Measurements from ENCODE around the gene QSER1.
"Not testable (repeated sequence)": the region's sequence is repeated elsewhere in the genome, so short reads cannot be mapped to it uniquely, and the experiment has no call there.

The QSER1 gene

DNA sequence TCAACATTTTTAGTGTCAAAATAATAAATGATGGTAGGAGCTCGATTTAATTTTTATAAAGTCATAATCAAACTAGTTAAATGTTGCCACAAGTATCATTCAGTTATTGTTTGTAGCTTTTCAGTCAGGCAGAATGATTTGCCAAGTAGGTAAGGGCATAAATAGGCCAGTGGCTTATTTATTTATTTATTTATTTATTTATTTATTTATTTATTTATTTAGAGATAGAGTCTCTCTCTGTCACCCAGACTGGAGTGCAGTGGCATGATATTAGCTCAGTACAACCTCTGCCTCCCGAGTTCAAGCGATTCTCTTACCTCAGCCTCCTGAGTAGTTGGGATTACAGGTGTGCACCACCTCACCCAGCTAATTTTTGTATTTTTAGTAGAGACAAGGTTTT, 79.6 kb downstream of the QSER1 start:
- not testable (repeated sequence) for H3K4me3 ChIP-seq (ENCODE audit: low read length); DNase-seq (ENCODE audit: low read depth, low spot score)

DNA sequence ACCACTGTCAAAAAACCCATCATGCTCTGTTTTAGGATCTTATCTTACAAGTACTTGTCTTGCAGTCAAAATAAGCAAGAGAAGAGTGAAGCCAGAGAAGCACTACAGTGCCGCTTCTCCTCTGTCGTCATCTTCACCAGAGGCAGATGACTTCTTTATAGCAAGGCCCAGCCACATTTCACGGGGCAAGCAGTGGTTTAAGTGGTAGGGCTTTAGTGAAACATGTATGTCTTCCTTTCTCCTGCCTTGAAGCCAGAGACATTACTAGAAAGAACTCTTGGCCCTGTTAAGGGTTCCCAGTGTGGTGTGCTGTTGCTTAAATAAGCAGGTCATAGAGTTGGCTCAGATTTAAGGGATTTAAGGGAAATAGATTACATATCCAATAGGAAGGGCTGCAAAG, 80.2 kb downstream of the QSER1 start:
- DNase-seq (ENCODE audit: low read depth, low spot score), result no peak
- H3K4me3 ChIP-seq (ENCODE audit: low read length), result no peak overlapping the region

DNA sequence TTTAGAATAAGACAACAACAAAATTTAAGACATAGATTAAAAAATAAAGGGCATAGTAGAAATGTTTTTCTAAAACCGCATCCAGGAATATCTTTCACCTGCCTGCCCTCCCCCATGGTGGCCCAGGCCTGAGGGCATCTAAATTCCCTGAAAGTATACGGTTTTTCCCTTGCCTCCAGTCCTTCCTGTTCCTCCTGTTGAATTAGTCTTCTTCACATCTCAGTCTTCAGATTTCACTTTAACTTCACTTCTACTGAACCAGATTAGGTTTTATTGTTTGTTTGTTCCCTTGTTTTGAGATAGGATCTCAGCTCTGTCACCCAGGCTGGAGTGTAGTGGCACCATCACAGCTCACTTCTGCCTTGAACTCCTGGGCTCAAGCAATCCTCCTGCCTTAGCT, 90.0 kb downstream of the QSER1 start:
- DNase-seq (ENCODE audit: low read depth, low spot score), result no peak

DNA sequence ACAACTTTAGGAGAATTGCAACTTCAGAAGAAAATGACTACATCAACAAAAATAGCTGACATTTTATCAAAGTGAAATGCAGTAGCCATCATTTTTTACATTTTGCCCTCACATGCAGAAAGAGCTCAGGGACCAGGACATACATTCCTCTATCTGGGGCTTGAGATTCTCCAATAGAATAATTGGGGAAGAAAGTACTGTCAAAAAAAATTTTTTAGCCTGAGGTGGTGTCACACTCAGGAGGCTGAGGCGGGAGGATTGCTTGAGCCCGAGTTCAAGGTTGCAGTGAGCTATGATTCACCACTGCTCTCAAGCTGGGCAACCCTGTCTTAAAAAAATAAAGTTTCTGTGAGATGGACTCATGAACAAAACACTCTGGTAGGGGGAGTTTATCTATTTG, 90.9 kb downstream of the QSER1 start:
- no peak overlapping the region for H3K4me3 ChIP-seq (ENCODE audit: low read length)
- no peak for DNase-seq (ENCODE audit: low read depth, low spot score)

More for the DNA sequence above, 90.0 kb downstream of the QSER1 start:
- no peak overlapping the region for H3K4me3 ChIP-seq (ENCODE audit: low read length)

DNA sequence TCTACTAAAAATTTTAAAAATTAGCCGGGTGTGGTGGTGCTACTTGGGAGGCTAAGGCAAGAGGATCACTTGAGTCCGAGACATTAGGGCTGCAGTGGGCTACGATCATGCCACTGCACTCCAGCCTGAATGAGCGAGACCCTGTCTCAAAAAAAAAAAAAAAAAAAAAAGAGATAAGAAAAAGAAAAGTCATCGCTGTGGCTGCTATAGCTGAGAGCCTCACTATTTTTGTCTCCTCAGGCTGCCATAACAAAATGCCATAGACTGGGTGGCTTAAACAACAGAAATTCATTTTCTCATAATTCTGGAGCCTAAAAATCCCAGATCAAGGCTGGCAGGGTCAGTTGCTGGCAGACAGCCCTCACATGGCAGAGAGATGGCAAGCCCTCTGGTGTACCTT, 93.0 kb downstream of the QSER1 start:
- no peak overlapping the region for H3K4me3 ChIP-seq (ENCODE audit: low read length)
- DNase-seq (ENCODE audit: low read depth, low spot score), result no peak

DNA sequence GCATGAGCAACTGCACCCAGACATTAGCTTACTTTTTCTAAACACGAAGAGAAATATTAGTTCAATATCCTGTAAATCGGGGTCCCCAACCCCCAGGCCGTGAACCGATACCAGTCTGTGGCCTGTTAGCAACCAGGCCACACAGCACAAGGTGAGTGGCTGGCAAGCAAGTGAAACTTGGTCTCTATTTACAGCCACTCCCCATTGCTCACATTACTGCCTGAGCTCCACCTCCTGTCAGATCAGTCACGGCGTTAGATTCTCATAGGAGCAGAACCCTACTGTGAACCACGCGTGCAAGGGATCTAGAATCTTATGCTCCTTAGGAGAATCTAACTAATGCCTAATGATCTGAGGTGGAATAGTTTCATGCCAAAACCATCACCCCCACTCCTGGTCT, 95.2 kb downstream of the QSER1 start:
- H3K4me3 ChIP-seq (ENCODE audit: low read length), result no peak overlapping the region
- DNase-seq (ENCODE audit: low read depth, low spot score), result no peak

DNA sequence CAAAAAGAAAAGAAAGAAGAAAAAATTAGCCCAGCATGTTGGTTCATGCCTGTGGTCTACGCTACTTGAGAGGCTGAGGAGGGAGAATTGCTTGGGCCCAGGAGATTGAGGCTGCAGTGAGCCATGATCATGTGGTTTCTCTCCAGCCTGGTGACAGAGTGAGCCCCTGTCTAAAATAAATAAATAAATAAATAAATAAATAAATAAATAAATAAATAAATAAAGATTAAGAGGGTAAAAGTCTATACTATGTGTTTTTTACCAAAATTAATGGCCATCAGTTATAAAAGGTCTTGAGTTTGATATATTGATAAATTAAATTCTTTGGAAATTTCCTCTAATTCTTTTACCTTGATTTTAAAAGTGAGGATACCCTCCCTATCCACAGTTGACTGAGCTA, 97.9 kb downstream of the QSER1 start:
- H3K4me3 ChIP-seq (ENCODE audit: low read length), result no peak overlapping the region
- DNase-seq (ENCODE audit: low read depth, low spot score), result no peak

DNA sequence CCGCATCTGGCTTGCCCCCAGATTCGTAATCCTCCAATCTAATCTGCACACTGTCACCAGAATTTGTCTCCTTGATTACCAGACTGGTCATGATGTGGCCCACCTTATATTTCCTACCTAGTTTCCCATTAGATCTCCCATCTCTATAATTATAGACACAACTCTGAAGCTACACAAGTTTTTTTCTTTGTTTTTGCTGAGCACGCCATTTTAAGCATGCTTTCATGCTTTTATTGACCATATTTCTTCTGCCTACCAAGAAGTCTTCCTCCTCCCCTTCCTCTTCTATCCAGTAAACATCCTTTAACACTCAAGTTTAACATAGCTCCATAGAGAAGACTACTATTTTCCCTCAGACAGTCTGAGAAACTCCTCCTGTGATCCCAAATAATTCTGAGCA, 98.8 kb downstream of the QSER1 start:
- DNase-seq (ENCODE audit: low read depth, low spot score), result no peak
- H3K4me3 ChIP-seq (ENCODE audit: low read length), result no peak overlapping the region

DNA sequence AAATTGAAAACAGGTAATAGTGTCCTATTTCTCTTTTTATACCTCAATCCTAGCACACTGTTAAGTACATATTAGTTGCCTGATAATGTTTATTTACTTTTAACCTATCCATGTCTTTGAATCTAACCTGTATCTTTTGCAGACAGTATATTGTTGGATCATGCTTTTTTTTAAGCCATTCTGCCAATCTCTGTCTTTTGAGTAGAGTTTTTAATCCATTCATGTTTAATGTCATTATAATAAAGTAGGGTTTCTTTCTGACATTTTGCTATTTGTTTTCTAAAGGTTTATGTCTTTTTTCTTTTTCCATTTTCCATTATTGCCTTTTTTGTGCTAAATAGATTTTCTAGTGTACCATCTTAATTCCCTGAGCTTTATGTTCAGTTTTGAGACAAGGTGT, 99.3 kb downstream of the QSER1 start:
- no peak overlapping the region for H3K4me3 ChIP-seq (ENCODE audit: low read length)
- DNase-seq (ENCODE audit: low read depth, low spot score), result no peak

DNA sequence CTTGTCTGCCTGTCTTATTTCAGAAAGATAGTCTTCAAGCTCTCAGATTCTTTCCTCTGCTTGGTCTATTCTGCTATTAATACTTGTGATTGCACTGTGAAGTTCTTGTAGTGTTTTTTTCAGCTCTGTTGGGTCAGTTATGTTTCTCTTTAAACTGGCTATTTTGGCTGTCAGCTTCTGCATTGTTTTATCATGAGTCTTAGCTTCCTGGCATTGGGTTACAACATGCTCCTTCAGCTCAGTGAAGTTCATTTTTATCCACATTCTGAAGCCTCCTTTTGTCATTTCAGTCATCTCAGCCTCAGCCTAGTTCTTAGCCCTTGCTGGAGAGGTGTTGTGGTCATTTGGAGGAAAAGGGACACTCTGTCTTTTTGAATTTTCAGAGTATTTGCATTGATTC, 107.6 kb downstream of the QSER1 start:
- no peak for DNase-seq (ENCODE audit: low read depth, low spot score)
- H3K4me3 ChIP-seq (ENCODE audit: low read length), result no peak overlapping the region

DNA sequence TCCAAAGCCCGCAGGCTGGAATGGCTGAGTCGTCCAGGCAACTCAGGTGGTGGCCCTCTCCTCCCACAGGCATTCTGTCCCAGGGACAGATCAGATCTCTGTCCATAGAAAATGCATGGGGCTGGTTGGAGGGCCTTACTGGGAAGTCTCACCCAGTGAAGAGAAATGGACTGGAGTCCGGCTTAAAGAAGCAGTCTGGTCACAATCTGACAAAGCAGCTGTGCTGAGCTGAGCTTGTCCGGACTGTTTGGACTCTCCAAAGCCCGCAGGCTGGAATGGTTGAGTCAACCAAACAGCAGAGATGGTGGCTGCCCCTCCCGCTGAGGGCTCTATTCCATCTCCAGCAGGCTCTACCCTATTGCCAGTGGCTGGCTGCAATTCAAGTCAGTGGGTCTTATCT, 108.7 kb downstream of the QSER1 start:
- no peak for DNase-seq (ENCODE audit: low read depth, low spot score)
- no peak overlapping the region for H3K4me3 ChIP-seq (ENCODE audit: low read length)

DNA sequence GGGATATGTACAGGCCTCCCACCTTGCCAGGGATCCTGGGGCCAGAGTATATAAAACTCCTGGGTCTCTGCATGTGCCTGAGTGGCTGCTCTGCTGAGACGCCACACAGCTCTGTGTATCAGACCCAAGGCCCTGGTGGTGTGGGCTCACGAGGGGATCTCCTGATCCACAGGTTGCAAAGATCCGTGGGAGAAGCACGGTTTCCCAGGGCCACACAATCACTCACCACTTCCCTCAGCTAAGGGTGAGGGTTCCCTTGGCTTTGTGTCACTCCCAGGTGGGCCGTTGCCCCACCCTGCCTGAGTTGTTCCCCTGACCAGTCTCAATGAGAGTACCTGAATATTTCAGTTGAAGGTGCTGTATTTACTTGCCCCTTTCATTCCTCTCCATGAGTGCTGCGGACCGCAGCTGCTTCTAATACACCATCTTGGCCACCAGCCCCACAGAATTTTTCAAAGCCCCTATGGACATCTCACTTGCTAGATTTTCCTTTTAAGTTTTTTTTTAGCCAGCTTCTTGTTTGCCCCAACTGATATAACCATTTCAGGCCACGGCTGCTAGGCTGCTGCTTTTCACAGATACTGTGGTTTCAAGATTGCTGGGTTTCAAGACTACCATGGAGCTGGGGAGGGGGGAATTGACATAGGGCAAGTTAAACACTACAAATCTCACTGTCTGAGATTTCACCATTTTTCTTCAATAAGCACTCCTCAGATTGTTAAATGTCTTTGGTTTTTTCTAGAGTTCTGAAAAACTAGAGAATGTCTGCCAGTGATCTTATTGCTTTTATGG, 109.3 kb downstream of the QSER1 start:
- DNase-seq (ENCODE audit: low read depth, low spot score), result no peak
- no peak overlapping the region for H3K4me3 ChIP-seq (ENCODE audit: low read length)

DNA sequence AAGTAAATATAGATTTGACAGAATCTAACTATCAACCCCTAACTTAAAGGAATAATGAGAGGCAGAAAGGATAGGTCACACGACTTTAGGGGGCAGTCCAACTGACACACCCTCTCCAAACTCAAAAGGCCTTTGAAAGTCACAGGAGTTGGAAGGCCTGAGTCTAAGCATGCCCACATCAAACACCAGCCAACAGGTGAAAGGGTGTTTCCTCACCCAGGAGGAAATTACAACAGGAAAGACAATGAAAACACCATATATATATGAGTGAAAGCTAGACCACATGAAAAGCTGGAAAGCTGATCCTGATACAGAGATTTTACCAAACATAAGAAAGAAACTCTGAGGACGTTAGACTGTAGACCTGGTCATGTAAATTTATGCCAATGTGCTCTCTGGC, 112.6 kb downstream of the QSER1 start:
- DNase-seq (ENCODE audit: low read depth, low spot score), result peak; percentile 89
- H3K4me3 ChIP-seq (ENCODE audit: low read length), result no peak overlapping the region; the same call in 1 of the 2 replicates

DNA sequence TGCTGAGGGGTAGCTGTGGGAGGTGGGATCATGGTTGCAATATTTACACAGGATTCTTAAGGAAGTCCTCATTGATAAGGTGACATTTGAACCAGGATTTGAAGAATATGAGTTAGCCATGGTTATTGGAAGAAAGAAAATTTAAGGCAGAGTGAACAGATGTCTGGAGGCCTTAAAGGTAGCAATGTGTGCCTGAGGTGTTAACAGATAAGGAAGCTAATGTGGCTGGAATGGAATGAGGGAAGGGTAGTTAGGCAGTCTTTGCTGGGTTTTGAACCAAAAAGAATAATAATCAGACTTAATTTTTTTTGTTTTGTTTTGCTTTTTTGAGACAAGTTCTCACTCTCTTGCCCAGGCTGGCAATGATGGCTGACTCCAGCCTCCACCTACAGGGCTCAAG, 113.4 kb downstream of the QSER1 start:
- no peak for DNase-seq (ENCODE audit: low read depth, low spot score)
- no peak overlapping the region for H3K4me3 ChIP-seq (ENCODE audit: low read length)

DNA sequence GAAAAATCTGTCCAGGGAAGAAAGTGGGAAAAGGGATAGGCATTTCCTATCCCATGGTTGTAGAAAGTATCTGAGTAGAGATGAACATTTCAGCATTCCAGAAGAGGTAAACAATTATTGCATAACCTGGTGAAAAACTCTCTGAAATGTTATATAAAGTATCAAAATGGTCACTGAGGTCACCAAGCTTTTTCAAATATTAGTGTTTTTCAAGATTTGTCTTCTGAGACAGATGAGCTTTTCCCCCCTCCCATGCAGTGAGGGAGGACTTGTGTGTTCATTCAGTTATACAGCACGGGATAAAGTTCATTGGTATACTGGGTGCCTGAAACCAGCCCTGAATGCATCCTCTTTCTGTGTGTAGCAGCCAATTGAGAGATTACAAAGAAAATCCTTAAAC, 121.1 kb downstream of the QSER1 start:
- H3K4me3 ChIP-seq (ENCODE audit: low read length), result no peak overlapping the region
- DNase-seq (ENCODE audit: low read depth, low spot score), result no peak

DNA sequence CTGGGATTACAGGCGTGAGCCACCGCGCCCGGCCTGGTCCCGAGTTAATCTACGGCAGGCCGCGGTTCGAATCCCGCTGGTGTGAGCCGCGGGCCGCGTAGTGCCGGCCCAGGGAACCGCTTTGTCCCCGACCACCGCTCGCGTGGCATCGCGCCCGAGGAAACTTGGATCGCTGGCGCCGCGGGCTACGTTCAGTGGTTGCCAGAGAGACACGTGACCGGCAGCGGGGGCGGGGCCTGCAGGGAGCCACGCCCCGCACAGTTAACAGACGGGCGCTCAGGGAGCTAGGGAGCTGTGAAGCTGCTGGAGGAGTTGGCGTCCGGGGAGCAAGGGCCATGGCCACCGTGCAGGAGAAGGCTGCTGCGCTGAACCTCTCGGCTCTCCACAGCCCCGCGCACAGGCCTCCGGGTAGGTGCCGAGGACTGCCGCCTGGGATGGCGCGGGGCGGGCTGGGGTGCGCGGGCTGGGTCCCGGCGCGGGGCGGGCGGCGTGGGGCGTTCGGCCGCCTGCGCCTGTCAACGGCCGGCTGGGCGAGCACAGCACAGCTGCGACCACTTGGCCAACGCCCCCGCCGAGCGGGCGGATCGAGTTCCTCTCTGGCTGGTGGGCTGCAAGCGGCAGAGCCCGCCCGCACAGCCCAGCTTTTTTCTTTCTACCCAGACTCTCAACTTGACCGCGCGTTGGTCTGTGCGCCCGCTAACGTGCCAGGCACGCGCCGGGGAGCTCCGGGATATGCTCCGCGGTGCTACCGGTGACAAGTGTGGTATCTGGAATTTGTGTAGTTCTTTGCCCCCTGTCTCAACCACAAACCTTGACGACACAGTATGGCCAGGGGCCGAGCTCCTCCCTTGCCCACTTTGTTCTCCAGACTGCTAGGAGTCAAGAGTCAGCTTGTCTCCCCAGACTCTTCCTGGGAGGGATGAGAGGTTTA, 123.3 kb downstream of the QSER1 start, which contains the start of gene DEPDC7:
TSS of gene DEPDC7 (plus strand) at position 258 of the 931 bp plus-strand sequence. CDS start at position 336, 78 bp downstream.
- no peak within 1 kb of the TSS for H3K4me3 ChIP-seq (ENCODE audit: low read length)
- DNase-seq (ENCODE audit: low read depth, low spot score), result no peak

DNA sequence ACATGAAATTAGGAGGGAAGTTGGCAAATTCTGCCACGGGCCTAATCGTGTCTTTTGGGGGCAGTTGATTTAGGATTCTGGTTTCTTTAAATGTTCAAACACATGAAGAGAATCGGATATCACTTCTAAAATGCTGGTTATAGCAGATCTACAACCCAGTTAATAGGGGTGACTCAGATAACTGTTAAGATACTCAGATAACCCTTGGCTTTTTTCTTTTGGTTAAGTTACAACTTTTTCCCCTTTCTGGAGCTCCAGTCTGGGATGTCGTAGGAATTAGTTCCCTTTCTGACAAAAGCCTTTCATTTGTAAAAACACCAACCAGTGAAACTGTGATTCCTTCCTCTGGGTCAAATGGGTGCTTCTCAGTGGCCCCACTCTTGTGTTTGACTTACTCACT, 124.0 kb downstream of the QSER1 start:
- no peak overlapping the region for H3K4me3 ChIP-seq (ENCODE audit: low read length)
- DNase-seq (ENCODE audit: low read depth, low spot score), result no peak

DNA sequence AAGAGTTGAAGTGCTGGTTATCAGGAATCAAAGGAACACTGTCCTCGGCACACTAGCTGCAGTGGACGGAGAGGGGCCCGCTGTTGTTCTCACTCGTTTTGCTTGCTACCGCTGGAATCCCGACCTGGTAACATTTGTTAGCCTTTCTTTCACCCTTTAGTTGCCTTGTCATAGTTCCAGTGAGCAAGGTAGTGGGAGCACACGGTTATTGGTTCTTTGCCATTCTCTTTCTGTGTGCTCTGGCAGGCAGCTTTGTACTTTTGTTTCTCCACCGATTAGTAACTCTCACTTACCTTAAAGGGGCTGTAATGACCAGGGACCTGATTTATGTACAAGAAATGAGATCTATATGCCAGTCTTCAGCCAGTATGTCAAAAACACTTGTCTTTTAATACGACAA, 124.9 kb downstream of the QSER1 start:
- no peak overlapping the region for H3K4me3 ChIP-seq (ENCODE audit: low read length)
- DNase-seq (ENCODE audit: low read depth, low spot score), result no peak

DNA sequence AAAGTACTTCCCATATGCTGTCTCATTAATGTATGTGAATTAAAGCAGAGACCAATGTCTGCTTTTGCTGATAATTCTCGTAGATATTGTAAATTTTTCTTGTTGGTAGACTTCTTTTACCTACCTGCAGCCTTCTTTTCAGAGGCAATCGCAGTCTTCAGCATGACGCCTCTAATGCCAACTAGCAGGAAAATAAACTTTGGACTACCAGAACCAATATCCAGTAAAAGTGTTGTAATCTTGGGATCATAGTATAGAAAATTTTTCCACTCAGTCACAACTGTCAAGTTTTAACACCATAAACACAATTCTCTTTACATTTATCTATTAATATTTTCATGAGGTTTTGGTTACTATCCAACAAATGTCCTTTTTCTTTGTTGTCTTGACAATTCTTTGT, 125.4 kb downstream of the QSER1 start:
- H3K4me3 ChIP-seq (ENCODE audit: low read length), result no peak overlapping the region
- DNase-seq (ENCODE audit: low read depth, low spot score), result no peak

DNA sequence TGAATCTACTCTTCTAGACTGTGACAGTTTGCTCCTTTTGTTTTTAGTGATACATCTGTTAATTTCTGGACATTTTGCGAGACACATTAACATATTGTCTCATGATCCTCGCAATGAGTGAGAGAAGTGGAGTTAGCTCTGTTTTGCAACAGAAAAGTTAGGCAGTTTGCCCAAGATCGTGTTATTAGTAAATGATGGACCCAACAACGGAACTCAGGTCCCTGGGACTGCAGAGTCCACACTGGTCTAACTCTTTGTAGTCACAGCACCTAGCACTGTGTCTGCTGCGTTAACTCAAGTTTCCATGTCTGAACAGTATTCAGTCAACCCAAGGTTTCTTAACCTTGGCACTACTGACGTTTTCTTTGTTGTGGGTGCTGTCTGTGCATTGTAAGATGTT, 126.2 kb downstream of the QSER1 start:
- DNase-seq (ENCODE audit: low read depth, low spot score), result no peak
- H3K4me3 ChIP-seq (ENCODE audit: low read length), result no peak overlapping the region

All from Jurkat, Clone E6-1 (cell line).